Measurements from ENCODE around the gene UBXN2A. TPM values are rescaled to one million over a fixed set of nuclear protein-coding genes. Genes with fewer than 3 reads are reported as not detected.

Gene UBXN2A
- total RNA-seq, 1 donor from 2014 or later: 23.0 TPM

- DNase-seq (ENCODE audit: low spot score in 2 of 2, unreplicated experiment in 2 of 2): no peak
- H3K9me3 Mint-ChIP-seq: no peaks in the 10 kb centered on the region
- H3K27me3 Mint-ChIP-seq (ENCODE audit: low read depth): no peaks in the 10 kb centered on the region
- no peaks in the 10 kb centered on the region for H3K4me1 Mint-ChIP-seq
- no peak for TF ChIP-seq CTCF (IDR thresholded peaks at IDR 0.05; ENCODE audit: unreplicated experiment)
- peaks cover 23% of the 10 kb centered on the region for H3K36me3 Mint-ChIP-seq
- H3K4me3 Mint-ChIP-seq: no peak overlapping the region
- H3K27ac Mint-ChIP-seq: no peak overlapping the region
These were observed 27.6 kb downstream of the UBXN2A start for GRCh38 chr2:23967846-23968245.

- TF ChIP-seq CTCF (IDR thresholded peaks at IDR 0.05; ENCODE audit: unreplicated experiment): no peak
- Mint-ChIP-seq H3K27ac (no peak overlapping the region), H3K4me1 (no peaks in the 10 kb centered on the region), H3K9me3 (no peaks in the 10 kb centered on the region), H3K36me3 (peaks cover 29% of the 10 kb centered on the region), H3K4me3 (no peak overlapping the region), H3K27me3 (ENCODE audit: low read depth) (no peaks in the 10 kb centered on the region)
- DNase-seq (ENCODE audit: low spot score in 2 of 2, unreplicated experiment in 2 of 2): no peak
These were observed 36.6 kb downstream of the UBXN2A start for GRCh38 chr2:23976883-23977282.

GRCh38 chr2:23988371-23988770 is 48.1 kb downstream of the UBXN2A start:
- DNase-seq (ENCODE audit: low spot score in 2 of 2, unreplicated experiment in 2 of 2): no peak
- Mint-ChIP-seq H3K4me3 (no peak overlapping the region), H3K27me3 (ENCODE audit: low read depth) (no peaks in the 10 kb centered on the region), H3K9me3 (no peaks in the 10 kb centered on the region), H3K27ac (no peak overlapping the region), H3K36me3 (peaks cover 11% of the 10 kb centered on the region), H3K4me1 (no peaks in the 10 kb centered on the region)
- TF ChIP-seq CTCF (IDR thresholded peaks at IDR 0.05; ENCODE audit: unreplicated experiment): no peak

GRCh38 chr2:23992931-23993330 is 52.7 kb downstream of the UBXN2A start:
- no peak overlapping the region for H3K4me3 Mint-ChIP-seq
- no peak for DNase-seq (ENCODE audit: low spot score in 2 of 2, unreplicated experiment in 2 of 2)
- H3K4me1 Mint-ChIP-seq: no peaks in the 10 kb centered on the region
- TF ChIP-seq CTCF (IDR thresholded peaks at IDR 0.05; ENCODE audit: unreplicated experiment): no peak
- H3K9me3 Mint-ChIP-seq: no peaks in the 10 kb centered on the region
- H3K27me3 Mint-ChIP-seq (ENCODE audit: low read depth): no peaks in the 10 kb centered on the region
- H3K27ac Mint-ChIP-seq: no peak overlapping the region
- peaks cover 15% of the 10 kb centered on the region for H3K36me3 Mint-ChIP-seq

GRCh38 chr2:23993736-23994269 is 53.5 kb downstream of the UBXN2A start:
- peak overlapping the region; percentile 43 for H3K27ac Mint-ChIP-seq
- H3K9me3 Mint-ChIP-seq: no peaks in the 10 kb centered on the region
- no peaks in the 10 kb centered on the region for H3K4me1 Mint-ChIP-seq

More at GRCh38 chr2:23993736-23994269, 53.5 kb downstream of the UBXN2A start:
- Mint-ChIP-seq H3K36me3 (peaks cover 18% of the 10 kb centered on the region), H3K27me3 (ENCODE audit: low read depth) (no peaks in the 10 kb centered on the region), H3K4me3 (no peak overlapping the region)
- no peak for DNase-seq (ENCODE audit: low spot score in 2 of 2, unreplicated experiment in 2 of 2)
- TF ChIP-seq CTCF (IDR thresholded peaks at IDR 0.05; ENCODE audit: unreplicated experiment): no peak
